Measurements from ENCODE around the gene ALPI. TPM values are rescaled to one million over a fixed set of nuclear protein-coding genes. Genes with fewer than 3 reads are reported as not detected.

Gene ALPI
- total and polyA plus RNA-seq, 9 of the 15 experiments (the other 6 are each of a cell fraction or from before 2014, with no cell fraction given), result not detected

DNA sequence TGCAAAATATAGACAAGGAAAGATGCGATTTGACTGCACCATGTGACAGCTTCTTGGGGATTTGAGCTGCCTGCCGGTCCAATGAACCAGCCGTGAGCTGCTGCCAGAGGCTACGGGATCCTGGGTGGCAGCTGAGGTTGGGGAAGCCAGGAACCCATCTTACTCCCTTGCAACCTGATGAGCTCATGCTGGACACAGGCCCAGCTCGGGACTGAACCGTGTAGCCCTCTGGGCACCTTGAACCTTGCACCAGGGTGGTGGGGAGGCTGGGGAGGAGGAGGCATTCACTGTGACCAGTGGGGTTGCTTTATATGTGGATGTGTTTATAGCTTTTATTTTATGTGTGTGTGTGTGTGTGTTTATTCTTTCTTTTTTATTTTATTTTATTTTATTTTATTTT, 9.1 kb downstream of the ALPI start:
- no peak overlapping the region for H3K27ac ChIP-seq (ENCODE audit: extremely low read depth, low read depth, low read length)
- H3K4me2 ChIP-seq (ENCODE audit: insufficient read depth, low read length), result no peak overlapping the region
- H3K4me1 ChIP-seq (replicated peaks in 1 of 2; ENCODE audit: control insufficient read depth in 2 of 2, insufficient read depth in 2 of 2, low read length in 2 of 2), result no peaks in the 10 kb centered on the region
- intact Hi-C loops (cut with micrococcal nuclease) (no loop called here), in situ Hi-C loops (cut with MboI) (no loop called here)
- no peak overlapping the region for H3K4me3 ChIP-seq
- no peak for DNase-seq (ENCODE audit: extremely low read depth in 1 of 4, low spot score in 3 of 4)
- WGBS (ENCODE audit: insufficient coverage, low coverage, missing lambda C conversion rate), result 4% methylated on average over 5 of the region's 6 CpGs
- BruUV-seq (replicated peaks), result no TSS peak
- H3K9me1 ChIP-seq (ENCODE audit: control insufficient read depth, insufficient read depth, low read length), result no peaks in the 10 kb centered on the region
- no peak overlapping the region for H3K9ac ChIP-seq (ENCODE audit: insufficient read depth in 1 of 2, low read depth in 2 of 2, low read length in 2 of 2)
- peaks cover 0 to 9% of the 10 kb centered on the region in 2 experiments; a peak in 1 of 5 replicates for H3K27me3 ChIP-seq (ENCODE audit: control insufficient read depth in 2 of 2, insufficient read depth in 2 of 2, low read length in 2 of 2)
- TF ChIP-seq BDP1 (IDR thresholded peaks at IDR 0.05; ENCODE audit: insufficient read depth, insufficient read length), result no peak
- no peak for TF ChIP-seq TSC22D4 (tag; IDR thresholded peaks at IDR 0.05)
- H4K20me1 ChIP-seq (replicated peaks; ENCODE audit: control insufficient read depth, insufficient read depth, low read length), result no peaks in the 10 kb centered on the region
- H3K9me3 ChIP-seq (replicated peaks; ENCODE audit: control insufficient read depth, insufficient read depth, low read depth, low read length), result no peaks in the 10 kb centered on the region
- FAIRE-seq, result no peak
- CTCF ChIA-PET (ENCODE audit: low intra/inter-chr PET ratio), result no interaction called here
- no peaks in the 10 kb centered on the region for H3K79me2 ChIP-seq (ENCODE audit: control insufficient read depth, insufficient read depth, low read length)
- POLR2A ChIA-PET, result interaction anchor here (0.7 to 1.0 kb wide), 2 partner anchors 46 to 75 kb away, joined by 3 read pairs; partner anchors contain the start of gene CHRNG
- H2AFZ ChIP-seq (ENCODE audit: low read depth, low read length), result no peak overlapping the region
- no peak for ATAC-seq
- no peaks in the 10 kb centered on the region for H3K36me3 ChIP-seq (ENCODE audit: control insufficient read depth, insufficient read depth, low read length)

DNA sequence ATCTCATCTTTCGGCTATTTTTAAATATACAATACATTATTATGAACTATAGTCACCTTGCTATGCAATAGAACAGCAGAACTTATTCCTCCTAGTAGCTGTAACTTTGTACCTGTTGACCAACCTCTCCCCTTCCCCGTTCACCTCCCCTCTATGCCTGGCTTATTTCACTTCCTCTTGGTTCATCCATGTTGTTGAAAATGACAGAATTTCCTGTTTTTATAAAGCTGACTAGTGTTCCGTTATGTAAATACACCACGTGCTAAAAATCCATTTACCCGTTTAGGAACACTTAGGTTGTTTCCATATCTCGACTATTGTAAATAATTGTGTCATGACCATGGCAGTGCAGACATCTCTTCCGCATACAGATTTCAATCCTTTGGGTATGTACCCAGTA, 10.3 kb downstream of the ALPI start:
- ChIA-PET CTCF (ENCODE audit: low intra/inter-chr PET ratio) (no interaction called here), POLR2A (no interaction called here)
- Histone ChIP-seq H3K9me1 (ENCODE audit: control insufficient read depth, insufficient read depth, low read length) (no peaks in the 10 kb centered on the region), H3K4me1 (replicated peaks in 1 of 2; ENCODE audit: control insufficient read depth in 2 of 2, insufficient read depth in 2 of 2, low read length in 2 of 2) (no peaks in the 10 kb centered on the region), H3K79me2 (ENCODE audit: control insufficient read depth, insufficient read depth, low read length) (no peaks in the 10 kb centered on the region), H3K4me2 (ENCODE audit: insufficient read depth, low read length) (no peak overlapping the region), H3K4me3 (no peak overlapping the region), H3K27ac (ENCODE audit: extremely low read depth, low read depth, low read length) (no peak overlapping the region), H3K36me3 (ENCODE audit: control insufficient read depth, insufficient read depth, low read length) (no peaks in the 10 kb centered on the region), H3K9me3 (replicated peaks; ENCODE audit: control insufficient read depth, insufficient read depth, low read depth, low read length) (no peaks in the 10 kb centered on the region), H4K20me1 (replicated peaks; ENCODE audit: control insufficient read depth, insufficient read depth, low read length) (no peaks in the 10 kb centered on the region), H3K27me3 (ENCODE audit: control insufficient read depth in 2 of 2, insufficient read depth in 2 of 2, low read length in 2 of 2) (peaks cover 0 to 9% of the 10 kb centered on the region in 2 experiments; a peak in 1 of 5 replicates), H2AFZ (ENCODE audit: low read depth, low read length) (no peak overlapping the region), H3K9ac (ENCODE audit: insufficient read depth in 1 of 2, low read depth in 2 of 2, low read length in 2 of 2) (no peak overlapping the region)
- WGBS (ENCODE audit: insufficient coverage, low coverage, missing lambda C conversion rate), result 2% methylated on average over 7 of the region's 7 CpGs
- intact Hi-C loops (cut with micrococcal nuclease), result no loop called here
- no peak for TF ChIP-seq CBX1 (IDR thresholded peaks at IDR 0.05; ENCODE audit: low read depth)
- TF ChIP-seq TSC22D4 (tag; IDR thresholded peaks at IDR 0.05), result no peak
- no peak for TF ChIP-seq BHLHE40 (IDR thresholded peaks at IDR 0.05; ENCODE audit: low read length)
- no peak for TF ChIP-seq ILF3 (IDR thresholded peaks at IDR 0.05; ENCODE audit: borderline replicate concordance)
- TF ChIP-seq, protein P1, sequence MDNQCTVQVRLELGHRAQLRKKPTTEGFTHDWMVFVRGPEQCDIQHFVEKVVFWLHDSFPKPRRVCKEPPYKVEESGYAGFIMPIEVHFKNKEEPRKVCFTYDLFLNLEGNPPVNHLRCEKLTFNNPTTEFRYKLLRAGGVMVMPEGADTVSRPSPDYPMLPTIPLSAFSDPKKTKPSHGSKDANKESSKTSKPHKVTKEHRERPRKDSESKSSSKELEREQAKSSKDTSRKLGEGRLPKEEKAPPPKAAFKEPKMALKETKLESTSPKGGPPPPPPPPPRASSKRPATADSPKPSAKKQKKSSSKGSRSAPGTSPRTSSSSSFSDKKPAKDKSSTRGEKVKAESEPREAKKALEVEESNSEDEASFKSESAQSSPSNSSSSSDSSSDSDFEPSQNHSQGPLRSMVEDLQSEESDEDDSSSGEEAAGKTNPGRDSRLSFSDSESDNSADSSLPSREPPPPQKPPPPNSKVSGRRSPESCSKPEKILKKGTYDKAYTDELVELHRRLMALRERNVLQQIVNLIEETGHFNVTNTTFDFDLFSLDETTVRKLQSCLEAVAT (IDR thresholded peaks at IDR 0.05), result no peak
- no peak for TF ChIP-seq ZFP36 (IDR thresholded peaks at IDR 0.05; ENCODE audit: low read depth, low read length, partially characterized antibody)
- no peak for TF ChIP-seq CHCHD3 (CRISPR knock-in tag; IDR thresholded peaks at IDR 0.05)
- no peak for TF ChIP-seq ZFX (CRISPR knock-in tag; IDR thresholded peaks at IDR 0.05)
- no peak for TF ChIP-seq NEUROD1 (IDR thresholded peaks at IDR 0.05; ENCODE audit: borderline replicate concordance, low read depth, low read length, partially characterized antibody)
- no peak for TF ChIP-seq ZNF146 (CRISPR knock-in tag; IDR thresholded peaks at IDR 0.05; ENCODE audit: unreplicated experiment)
- no peak for TF ChIP-seq SREBF2 (CRISPR knock-in tag; IDR thresholded peaks at IDR 0.05)
- TF ChIP-seq MTA3 (IDR thresholded peaks at IDR 0.05; ENCODE audit: borderline replicate concordance), result no peak
- no peak for TF ChIP-seq ZNF354B (CRISPR knock-in tag; IDR thresholded peaks at IDR 0.05)
- no peak for TF ChIP-seq ZNF551 (CRISPR knock-in tag; IDR thresholded peaks at IDR 0.05)
- TF ChIP-seq XRCC5 (IDR thresholded peaks at IDR 0.05; ENCODE audit: low read depth, low read length), result no peak
- DNase-seq (ENCODE audit: extremely low read depth in 1 of 4, low spot score in 3 of 4) (no peak), FAIRE-seq (no peak), ATAC-seq (no peak)
- BruUV-seq (replicated peaks), result no TSS peak
- in situ Hi-C loops (cut with MboI), result no loop called here

Measured in K562 (cell line).